Ectodermal cell (in vitro differentiated cells): Measurements from ENCODE around the gene LRCOL1.

ENCODE experiments used
- H3K27ac ChIP-seq: 2 replicates; pipeline ENCODE4 v1.7.0; 2013; ENCODE audit warnings: mild to moderate bottlenecking, low read depth, low read length; ENCODE audit not compliant: insufficient read depth, poor library complexity, severe bottlenecking
- H3K27me3 ChIP-seq: 2 replicates; pipeline ENCODE4 v1.7.0; 2013; ENCODE audit warnings: mild to moderate bottlenecking, low read length; ENCODE audit not compliant: insufficient read depth, control insufficient read depth, poor library complexity, severe bottlenecking
- H3K36me3 ChIP-seq: one replicate; pipeline ENCODE4 v1.7.0; 2013; ENCODE audit warnings: low read length; ENCODE audit not compliant: control insufficient read depth, insufficient read depth
- H3K4me1 ChIP-seq: one replicate; pipeline ENCODE4 v1.7.0; 2013; ENCODE audit warnings: low read length; ENCODE audit not compliant: control insufficient read depth, insufficient read depth
- H3K4me3 ChIP-seq: 2 replicates; pipeline ENCODE4 v1.7.0; 2013; ENCODE audit warnings: low read depth, low read length, control low read depth; ENCODE audit not compliant: insufficient read depth
- H3K9me3 ChIP-seq: 2 replicates; pipeline ENCODE4 v1.7.0; 2013; ENCODE audit warnings: mild to moderate bottlenecking, low read length, moderate library complexity; ENCODE audit not compliant: control insufficient read depth
- WGBS, 2 experiments: methylation state at CpG; one replicate each; pipeline ENCODE4 v1.1.7; 2013; ENCODE audit warnings: missing lambda C conversion rate in 2 of 2; 5-methylcytosine and 5-hydroxymethylcytosine counted together

LRCOL1 gene

DNA sequence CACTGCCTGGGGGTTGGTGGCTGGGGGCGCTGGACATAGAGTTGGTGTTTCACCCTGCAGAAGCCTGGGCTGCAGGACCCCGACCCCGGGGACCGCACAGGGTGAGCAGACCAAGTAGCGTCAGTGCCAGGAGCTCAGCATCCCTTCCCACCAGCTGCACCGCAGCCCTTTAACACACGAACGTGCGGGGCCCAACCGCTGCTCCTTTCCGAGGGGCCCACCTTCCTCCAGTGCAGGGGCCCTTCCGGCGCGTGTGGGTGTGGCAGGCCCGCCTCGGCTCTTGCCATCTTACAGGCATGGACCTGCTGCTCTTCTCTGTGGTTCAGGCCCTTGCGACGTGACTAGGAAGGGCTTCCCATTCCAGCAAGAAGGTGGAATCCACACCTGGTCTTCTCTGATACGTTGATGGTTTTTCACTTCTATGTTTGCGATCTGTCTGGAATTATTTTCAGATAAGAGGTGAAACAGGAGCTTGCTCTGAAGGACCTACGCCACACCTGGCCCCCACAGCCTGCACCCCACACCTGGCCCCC lies 47.8 kb downstream of the LRCOL1 start:
- H3K4me3 ChIP-seq = no peak overlapping the region
- no peaks in the 10 kb centered on the region for H3K36me3 ChIP-seq
- peaks cover 32% of the 10 kb centered on the region for H3K27me3 ChIP-seq
- no peaks in the 10 kb centered on the region for H3K9me3 ChIP-seq
- no peak overlapping the region for H3K27ac ChIP-seq
- 91 to 92% methylated on average over 21 of the region's 21 CpGs for WGBS, 2 experiments
- no peaks in the 10 kb centered on the region for H3K4me1 ChIP-seq

GRCh38 chr12:132561427-132562156 lies 48.8 kb downstream of the LRCOL1 start:
- no peak overlapping the region for H3K27ac ChIP-seq
- no peaks in the 10 kb centered on the region for H3K9me3 ChIP-seq
- H3K4me3 ChIP-seq = peak overlapping the region; percentile 74
- H3K4me1 ChIP-seq = no peaks in the 10 kb centered on the region
- H3K36me3 ChIP-seq = no peaks in the 10 kb centered on the region
- H3K27me3 ChIP-seq = peaks cover 40% of the 10 kb centered on the region
- 73% methylated on average over 21 of the region's 21 CpGs for WGBS, 2 experiments

GRCh38 chr12:132560614-132561426 lies 49.6 kb downstream of the LRCOL1 start:
- Histone ChIP-seq H3K27ac (no peak overlapping the region), H3K36me3 (no peaks in the 10 kb centered on the region), H3K4me3 (peak overlapping the region; percentile 74), H3K4me1 (no peaks in the 10 kb centered on the region), H3K27me3 (peaks cover 42% of the 10 kb centered on the region), H3K9me3 (no peaks in the 10 kb centered on the region)
- WGBS, 2 experiments = 1 to 2% methylated on average over 49 of the region's 49 CpGs

DNA sequence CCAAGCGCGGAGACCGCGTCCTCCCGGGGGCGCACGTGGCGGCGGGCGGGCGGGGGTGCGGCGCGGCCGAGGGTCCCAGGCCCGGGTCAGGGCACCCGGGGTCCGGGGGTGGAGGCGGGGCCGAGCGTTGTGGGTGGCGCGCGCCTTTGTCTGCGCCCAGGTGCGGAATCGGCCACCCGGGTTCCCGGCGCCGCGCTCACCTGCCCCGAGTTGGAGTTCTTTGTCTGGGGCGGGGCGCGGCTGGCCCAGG lies 50.1 kb downstream of the LRCOL1 start:
- no peak overlapping the region for H3K27ac ChIP-seq
- no peaks in the 10 kb centered on the region for H3K36me3 ChIP-seq
- 0% methylated on average over 36 of the region's 36 CpGs for WGBS, 2 experiments
- H3K4me1 ChIP-seq = no peaks in the 10 kb centered on the region
- no peaks in the 10 kb centered on the region for H3K9me3 ChIP-seq
- H3K4me3 ChIP-seq = peak overlapping the region; percentile 74
- H3K27me3 ChIP-seq = peaks cover 46% of the 10 kb centered on the region

GRCh38 chr12:132559652-132560363 lies 50.6 kb downstream of the LRCOL1 start:
- WGBS, 2 experiments = 2% methylated on average over 98 of the region's 98 CpGs
- peak overlapping the region; percentile 74 for H3K4me3 ChIP-seq
- H3K27me3 ChIP-seq = peaks cover 46% of the 10 kb centered on the region
- H3K36me3 ChIP-seq = no peaks in the 10 kb centered on the region
- H3K4me1 ChIP-seq = no peaks in the 10 kb centered on the region
- H3K27ac ChIP-seq = no peak overlapping the region
- no peaks in the 10 kb centered on the region for H3K9me3 ChIP-seq

DNA sequence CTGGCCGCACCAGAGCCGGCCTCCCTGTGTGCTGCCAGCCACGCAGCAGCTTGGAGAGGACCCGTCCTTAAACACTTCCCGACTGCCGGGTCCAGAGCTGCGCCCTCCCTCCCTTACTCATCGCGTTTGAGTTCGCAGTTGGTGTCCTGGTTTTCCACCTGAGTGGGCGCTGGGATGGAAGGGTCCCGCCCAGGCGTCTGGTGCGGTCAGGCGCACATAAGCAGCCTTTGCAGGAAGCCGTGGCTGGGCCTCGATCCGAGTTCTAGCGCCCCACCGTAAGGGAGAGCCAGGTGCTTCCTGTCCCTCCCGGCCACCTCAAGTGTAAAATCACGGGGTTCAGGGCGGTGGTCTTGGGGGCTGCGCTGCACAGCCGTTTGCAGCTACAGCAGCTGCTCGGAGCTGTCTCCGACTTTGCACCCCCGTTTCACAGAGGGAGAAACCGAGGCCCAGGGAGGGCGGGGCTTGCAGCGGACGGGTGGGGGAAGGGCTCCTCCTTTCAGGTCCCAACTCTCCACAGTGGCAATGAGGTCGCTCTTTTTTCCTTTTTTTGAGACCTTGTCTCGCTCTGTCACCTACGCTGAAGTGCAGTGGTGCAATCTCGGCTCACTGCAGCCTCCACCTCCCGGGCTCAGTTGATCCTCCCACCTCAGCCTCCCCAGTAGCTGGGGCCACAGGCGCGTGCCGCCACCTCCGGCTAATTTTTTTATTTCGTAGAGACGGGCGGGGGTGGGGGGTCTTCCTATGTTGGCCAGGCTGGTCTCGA lies 51.3 kb downstream of the LRCOL1 start:
- Histone ChIP-seq H3K4me3 (peak overlapping the region; percentile 74), H3K27me3 (peaks cover 46% of the 10 kb centered on the region), H3K27ac (no peak overlapping the region), H3K9me3 (no peaks in the 10 kb centered on the region), H3K4me1 (no peaks in the 10 kb centered on the region), H3K36me3 (no peaks in the 10 kb centered on the region)
- WGBS, 2 experiments = 82% methylated on average over 45 of the region's 45 CpGs

DNA sequence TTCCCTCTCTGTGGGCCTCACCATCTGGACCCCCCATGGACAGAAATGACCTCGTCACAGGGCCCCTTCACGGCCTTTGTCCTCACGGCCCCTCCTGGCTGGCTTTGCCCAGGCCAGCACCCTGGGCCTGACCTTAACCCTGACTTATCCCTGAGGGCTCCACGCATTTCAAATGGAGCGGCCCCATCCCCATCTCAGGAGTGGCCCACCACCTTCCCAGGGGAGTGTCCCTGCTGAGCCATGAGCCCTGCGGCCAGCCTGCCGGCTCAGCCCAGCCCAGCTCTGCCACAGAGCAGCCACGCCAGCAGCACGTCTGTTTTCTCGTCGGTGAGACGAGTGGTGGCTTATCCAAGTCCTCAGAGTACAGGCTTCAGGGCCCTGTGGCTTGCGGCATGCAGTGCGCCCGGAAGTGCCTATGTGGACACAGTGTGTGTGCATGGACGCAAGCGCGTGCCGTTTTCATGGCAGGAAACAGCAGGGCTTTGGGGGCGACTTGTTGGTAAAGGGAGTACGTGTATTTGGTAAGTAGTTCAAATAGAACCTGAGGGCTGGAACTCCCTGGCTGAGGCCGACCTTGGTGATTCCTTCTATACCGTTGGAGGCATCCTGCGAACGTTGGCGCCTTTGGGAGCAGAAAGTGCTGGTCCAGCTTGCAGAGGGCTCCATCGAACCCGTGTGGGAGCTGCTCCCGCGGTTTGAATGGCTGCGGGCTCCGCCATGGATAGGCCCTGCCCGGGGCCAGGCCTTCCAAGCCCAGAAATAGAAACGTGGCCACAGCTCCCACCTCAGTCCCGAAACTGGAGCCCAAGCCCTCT lies 52.1 kb downstream of the LRCOL1 start:
- Histone ChIP-seq H3K4me1 (no peaks in the 10 kb centered on the region), H3K9me3 (no peaks in the 10 kb centered on the region), H3K27me3 (peaks cover 53% of the 10 kb centered on the region), H3K4me3 (no peak overlapping the region), H3K36me3 (no peaks in the 10 kb centered on the region), H3K27ac (no peak overlapping the region)
- 82 to 84% methylated on average over 35 of the region's 35 CpGs for WGBS, 2 experiments

GRCh38 chr12:132557291-132558015 lies 52.9 kb downstream of the LRCOL1 start:
- no peaks in the 10 kb centered on the region for H3K9me3 ChIP-seq
- 91% methylated on average over 19 of the region's 19 CpGs for WGBS, 2 experiments
- no peak overlapping the region for H3K27ac ChIP-seq
- no peak overlapping the region for H3K4me3 ChIP-seq
- H3K27me3 ChIP-seq = peaks cover 55% of the 10 kb centered on the region
- no peaks in the 10 kb centered on the region for H3K36me3 ChIP-seq
- H3K4me1 ChIP-seq = no peaks in the 10 kb centered on the region

GRCh38 chr12:132556801-132557200 lies 53.6 kb downstream of the LRCOL1 start:
- WGBS, 2 experiments = 93% methylated on average over 17 of the region's 17 CpGs
- H3K4me1 ChIP-seq = no peaks in the 10 kb centered on the region
- H3K36me3 ChIP-seq = no peaks in the 10 kb centered on the region
- no peaks in the 10 kb centered on the region for H3K9me3 ChIP-seq
- H3K27ac ChIP-seq = no peak overlapping the region
- H3K27me3 ChIP-seq = peaks cover 62% of the 10 kb centered on the region
- H3K4me3 ChIP-seq = no peak overlapping the region
